Fibroblast of lung (primary cell): ENCODE results near the gene SLC38A10.

Experiments used
- CTCF ChIP-seq, 2 donors: IDR thresholded peaks in 1 of 2; conservative IDR thresholded peaks in 1 of 2; 1 replicate in 1 of 2; 2 replicates in 1 of 2; pipeline ENCODE4 v1.5.1; 2011 to 2012; ENCODE audit warnings: low read length in 2 of 2, control low read depth in 1 of 2, inconsistent platforms in 1 of 2, low read depth in 1 of 2, mild to moderate bottlenecking in 1 of 2
- EZH2 ChIP-seq: IDR thresholded peaks from 2 replicates; pipeline ENCODE4 v1.5.1; 2012; ENCODE audit warnings: low read length, control low read depth, mild to moderate bottlenecking; ENCODE audit errors: missing control alignments

- TF ChIP-seq EZH2 = no peak
- no peak for TF ChIP-seq CTCF (conservative IDR thresholded peaks at IDR 0.05 in 1 of 2, IDR thresholded peaks at IDR 0.05 in 1 of 2; ENCODE audit: low read depth in 1 of 2, low read length in 2 of 2)
Measured at GRCh38 chr17:81304196-81305015, 9.3 kb upstream of the SLC38A10 start.
